Right ventricle myocardium superior (tissue), 1 donor: ENCODE data around the gene NUMB. TPM values are rescaled to one million over a fixed set of nuclear protein-coding genes. Genes with fewer than 3 reads are reported as not detected.

Experiments used
- ATAC-seq: fragments of 200-7000 bp; cut with Tn5 transposase; one replicate; pipeline ENCODE4 v1.9.1; 2020; ENCODE audit warnings: mild to moderate bottlenecking; ENCODE audit not compliant: poor library complexity
- DNase-seq: peaks from one replicate; pipeline ENCODE4 v3.0.0-alpha.2; 2020
- intact Hi-C: fragments of 100-400 bp; cut with DNase I; formaldehyde crosslinking; loops from one replicate; pipeline ENCODE4 v1.11.2; 2022
- total RNA-seq: library from RNA; stranded (reverse); fragmentation: NEBNext Ultra II Directional; extraction: Animal tissue kit (Norgen Biotek cat#: 25700); gene quantifications from one replicate; pipeline ENCODE4 v1.2.1, GENCODE V29; 2021
- donor health status: DM: no; HTN: yes; CAD: no; lungs with severe emphysema.

NUMB gene
- total RNA-seq, 1 donor from 2014 or later, result 37.2 TPM

DNA sequence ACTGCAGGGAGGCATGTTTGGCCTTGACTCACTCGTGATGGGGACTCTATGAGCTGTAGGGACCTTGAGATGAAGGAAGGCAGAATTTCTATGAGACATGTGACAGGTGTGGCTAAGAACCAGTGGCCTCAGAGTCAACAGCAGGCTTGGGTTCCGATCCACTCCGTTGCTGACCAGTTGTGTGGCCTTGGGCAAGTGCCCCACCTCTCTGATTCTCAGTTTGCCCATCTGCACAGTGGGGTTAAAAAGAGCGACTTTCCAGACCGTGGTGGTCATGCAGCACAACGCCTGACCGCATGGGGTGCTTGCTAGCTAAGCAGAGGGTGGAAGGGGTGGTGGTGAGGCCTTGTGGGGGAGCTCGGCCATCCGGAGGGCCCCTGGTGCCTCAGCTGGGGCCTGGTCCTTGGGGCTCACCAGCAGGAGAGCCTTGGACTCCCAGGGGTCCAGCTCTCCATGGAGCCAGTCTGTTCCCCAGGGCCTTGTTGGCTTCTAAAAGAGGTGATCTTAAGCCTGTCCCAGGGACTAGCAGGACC lies 202.6 kb downstream of the NUMB start:
- DNase-seq (no peak), ATAC-seq (no peak)
- intact Hi-C loops, result no loop called here

DNA sequence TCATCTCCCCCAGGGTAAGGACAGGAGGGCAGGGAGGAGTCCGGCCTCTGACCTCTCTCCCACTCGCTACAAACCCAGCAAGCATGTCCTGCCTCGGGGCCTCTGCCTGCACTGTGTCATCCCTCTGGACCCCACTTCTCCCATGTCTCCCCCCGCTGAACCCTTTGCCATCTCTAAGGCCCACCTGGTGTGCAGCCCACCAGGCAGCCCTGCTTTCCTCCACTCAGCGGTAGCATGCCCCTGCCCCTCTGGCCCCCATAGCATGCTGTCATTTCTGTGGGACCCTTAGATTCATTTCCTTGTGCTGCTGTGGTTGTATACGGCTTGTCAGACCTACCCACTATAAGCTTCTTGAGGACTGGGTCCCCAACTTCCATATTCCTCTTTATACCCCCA lies 203.3 kb downstream of the NUMB start:
- ATAC-seq (no peak), DNase-seq (no peak)

DNA sequence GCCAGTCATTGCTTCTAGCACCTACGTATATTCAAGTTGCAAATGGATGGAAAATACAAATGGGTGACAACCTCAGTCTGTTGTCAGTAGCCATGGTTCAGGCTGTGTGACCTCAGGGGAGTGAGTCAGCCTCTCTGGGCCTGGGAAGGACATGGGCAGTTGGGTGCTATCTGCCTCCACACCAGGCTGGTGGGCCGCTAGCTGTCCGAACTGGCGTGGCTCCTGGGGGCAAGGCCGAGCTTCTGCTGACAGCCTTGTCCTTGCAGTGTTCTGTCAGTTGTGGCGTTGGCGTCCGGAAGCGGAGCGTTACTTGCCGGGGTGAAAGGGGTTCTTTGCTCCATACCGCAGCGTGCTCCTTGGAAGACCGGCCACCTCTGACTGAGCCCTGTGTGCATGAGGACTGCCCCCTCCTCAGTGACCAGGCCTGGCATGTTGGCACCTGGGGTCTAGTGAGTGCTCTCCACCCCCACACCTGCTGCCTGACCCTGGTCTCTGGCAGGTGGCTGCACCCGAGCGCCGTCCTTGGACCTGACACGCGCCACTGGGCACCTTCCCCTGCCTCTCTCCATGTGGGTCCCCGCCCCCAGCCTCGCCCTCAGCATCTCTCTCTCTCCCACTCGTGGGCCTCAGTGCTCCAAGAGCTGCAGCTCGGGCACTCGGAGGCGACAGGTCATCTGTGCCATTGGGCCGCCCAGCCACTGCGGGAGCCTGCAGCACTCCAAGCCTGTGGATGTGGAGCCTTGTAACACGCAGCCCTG lies 203.9 kb downstream of the NUMB start:
- ATAC-seq, result no peak
- DNase-seq, result no peak
- intact Hi-C loops, result no loop called here

More for the DNA sequence above, 203.3 kb downstream of the NUMB start:
- intact Hi-C loops, result no loop called here

DNA sequence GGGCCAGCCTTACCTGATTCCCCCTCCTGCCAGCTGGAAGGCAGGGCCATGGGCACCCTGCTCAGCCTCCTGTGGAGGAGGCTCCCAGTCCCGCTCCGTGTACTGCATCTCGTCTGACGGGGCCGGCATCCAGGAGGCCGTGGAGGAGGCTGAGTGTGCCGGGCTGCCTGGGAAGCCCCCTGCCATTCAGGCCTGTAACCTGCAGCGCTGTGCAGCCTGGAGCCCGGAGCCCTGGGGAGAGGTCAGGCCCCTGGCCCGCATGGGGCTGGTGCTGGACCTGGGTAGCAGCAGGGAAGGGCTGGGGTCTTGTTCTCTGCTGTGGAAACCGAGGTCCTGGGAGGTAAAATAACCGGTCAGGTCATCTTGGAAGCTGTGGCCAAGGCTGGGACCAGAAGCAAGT lies 204.6 kb downstream of the NUMB start:
- ATAC-seq, result no peak
- no peak for DNase-seq
- intact Hi-C loops, result no loop called here

DNA sequence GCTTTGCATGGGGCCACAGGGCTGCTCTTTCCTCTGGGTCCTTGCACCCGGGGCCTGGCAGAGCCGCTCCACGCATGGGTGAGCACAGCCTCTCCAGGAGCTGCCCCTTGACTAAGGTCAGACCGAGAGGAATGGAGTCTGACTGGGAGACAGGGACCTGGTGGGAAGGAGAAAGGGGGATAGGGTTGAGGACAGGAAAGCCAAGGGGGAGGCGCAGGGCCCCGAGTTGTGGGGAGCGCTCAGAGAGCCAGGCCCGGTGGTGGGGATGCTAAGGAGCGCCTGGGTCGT lies 205.1 kb downstream of the NUMB start:
- DNase-seq (no peak), ATAC-seq (no peak)
- intact Hi-C loops, result no loop called here

DNA sequence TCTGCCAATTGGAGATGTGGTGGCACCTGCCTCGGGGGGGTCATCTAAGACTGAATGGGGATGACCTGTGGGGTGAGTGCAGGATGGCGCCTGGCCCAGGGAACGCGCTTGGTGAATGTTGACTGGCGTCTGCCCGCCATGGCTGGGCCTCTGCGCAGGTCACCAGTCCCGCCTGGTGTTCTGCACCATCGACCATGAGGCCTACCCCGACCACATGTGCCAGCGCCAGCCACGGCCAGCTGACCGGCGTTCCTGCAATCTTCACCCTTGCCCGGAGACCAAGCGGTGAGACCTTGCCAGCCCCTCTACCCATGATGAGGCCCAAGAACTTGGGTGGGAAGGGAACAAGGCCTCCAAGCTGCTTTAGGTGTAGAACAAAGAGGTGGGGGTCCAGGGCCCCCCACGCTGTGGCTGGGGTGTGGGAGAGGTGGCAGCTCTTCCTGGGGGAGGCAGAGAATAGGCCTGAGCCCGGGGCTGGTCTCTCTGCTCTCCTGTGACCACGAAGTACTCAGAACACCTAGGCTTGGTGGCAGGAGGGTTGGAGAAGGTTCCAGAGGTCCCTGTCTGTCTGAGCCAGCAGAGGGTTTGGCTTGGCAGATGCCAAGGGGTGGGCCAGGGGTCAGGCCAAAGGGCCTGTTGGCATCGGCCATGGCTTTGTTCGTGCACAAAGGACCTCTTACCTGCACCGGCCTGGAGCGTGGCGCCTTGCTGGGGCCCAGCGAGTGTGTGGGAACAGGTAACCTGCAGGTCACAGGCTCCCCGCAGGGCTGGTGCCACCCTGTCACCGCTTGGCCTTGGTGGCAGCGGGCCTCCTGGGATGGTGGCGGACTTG lies 205.6 kb downstream of the NUMB start:
- ATAC-seq (no peak), DNase-seq (no peak)
- intact Hi-C loops, result no loop called here

DNA sequence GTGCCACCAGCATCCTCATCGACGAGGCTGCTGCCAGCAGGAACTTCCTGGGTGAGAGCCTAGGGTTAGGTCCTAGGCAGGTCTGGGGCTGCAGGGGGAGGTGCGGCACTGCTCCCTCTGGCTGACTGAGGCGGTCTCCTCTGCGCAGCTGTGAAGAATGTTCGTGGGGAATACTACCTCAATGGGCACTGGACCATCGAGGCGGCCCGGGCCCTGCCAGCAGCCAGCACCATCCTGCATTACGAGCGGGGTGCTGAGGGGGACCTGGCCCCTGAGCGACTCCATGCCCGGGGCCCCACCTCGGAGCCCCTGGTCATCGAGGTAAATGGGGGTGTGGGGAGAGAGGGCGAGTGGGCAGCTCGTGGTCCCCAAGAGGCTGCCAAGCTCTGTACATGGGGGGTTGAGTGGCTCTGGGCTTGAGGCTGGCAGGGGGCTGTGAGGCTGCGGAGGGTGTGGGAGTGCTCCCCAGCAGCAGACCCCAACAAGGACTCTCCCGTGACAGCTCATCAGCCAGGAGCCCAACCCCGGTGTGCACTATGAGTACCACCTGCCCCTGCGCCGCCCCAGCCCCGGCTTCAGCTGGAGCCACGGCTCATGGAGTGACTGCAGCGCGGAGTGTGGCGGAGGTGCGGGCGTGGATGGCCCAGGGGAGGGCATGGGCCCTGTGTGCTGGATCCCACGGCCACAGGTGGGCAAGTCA lies 206.7 kb downstream of the NUMB start:
- ATAC-seq (no peak), DNase-seq (no peak)
- intact Hi-C loops, result no loop called here

DNA sequence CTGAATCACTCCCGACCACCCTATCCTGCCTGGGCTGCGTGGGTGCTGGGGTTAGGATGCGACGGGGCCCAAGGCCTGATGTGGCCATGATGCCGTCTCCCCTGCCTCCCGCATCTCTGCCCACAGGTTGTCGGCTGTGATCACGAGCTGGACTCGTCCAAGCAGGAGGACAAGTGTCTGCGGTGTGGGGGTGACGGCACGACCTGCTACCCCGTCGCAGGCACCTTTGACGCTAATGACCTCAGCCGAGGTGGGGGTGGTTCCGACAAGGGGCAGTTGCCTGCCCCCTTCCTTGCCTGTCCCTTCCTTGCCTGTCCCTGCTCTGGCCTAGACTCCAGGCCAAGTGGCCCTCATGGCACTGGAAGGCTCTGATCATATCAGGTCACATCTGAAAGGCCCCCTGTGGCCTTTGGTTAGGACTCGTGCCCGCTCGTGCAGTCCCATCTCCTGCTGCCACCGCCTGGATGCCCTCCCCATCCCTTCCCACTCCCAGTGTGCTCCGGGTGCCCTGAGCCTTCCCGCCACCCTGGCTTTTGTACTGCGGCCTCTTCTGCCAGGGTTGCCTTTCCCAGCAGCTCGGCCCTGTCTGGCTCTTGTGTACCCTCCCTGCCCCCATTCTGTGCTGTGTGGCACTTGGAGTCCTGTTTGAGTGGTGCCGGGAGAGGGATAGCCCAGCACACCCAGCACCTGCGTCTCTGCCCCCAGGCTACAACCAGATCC lies 207.4 kb downstream of the NUMB start:
- no peak for ATAC-seq
- DNase-seq, result no peak
- intact Hi-C loops, result no loop called here

DNA sequence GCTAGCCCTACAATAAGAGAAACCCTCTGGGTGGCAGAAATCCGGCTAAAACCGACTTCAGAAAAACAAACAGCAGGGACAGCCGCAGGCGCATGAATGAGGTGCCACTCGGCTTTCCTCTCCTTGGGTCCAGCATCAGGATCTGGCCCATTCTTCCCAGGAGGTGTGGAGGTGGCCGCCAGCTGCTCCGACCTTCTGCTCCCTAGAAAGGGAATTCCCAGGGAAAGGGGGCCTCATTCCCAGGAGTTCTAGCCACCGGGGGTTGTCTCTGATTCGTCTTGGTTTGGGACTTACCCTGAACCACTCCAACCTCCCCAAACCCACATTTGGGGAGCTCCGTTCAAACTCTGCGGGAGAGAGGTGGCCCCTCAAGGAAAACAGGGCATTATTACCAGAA lies 208.0 kb downstream of the NUMB start:
- intact Hi-C loops, result no loop called here
- ATAC-seq, result no peak
- no peak for DNase-seq

DNA sequence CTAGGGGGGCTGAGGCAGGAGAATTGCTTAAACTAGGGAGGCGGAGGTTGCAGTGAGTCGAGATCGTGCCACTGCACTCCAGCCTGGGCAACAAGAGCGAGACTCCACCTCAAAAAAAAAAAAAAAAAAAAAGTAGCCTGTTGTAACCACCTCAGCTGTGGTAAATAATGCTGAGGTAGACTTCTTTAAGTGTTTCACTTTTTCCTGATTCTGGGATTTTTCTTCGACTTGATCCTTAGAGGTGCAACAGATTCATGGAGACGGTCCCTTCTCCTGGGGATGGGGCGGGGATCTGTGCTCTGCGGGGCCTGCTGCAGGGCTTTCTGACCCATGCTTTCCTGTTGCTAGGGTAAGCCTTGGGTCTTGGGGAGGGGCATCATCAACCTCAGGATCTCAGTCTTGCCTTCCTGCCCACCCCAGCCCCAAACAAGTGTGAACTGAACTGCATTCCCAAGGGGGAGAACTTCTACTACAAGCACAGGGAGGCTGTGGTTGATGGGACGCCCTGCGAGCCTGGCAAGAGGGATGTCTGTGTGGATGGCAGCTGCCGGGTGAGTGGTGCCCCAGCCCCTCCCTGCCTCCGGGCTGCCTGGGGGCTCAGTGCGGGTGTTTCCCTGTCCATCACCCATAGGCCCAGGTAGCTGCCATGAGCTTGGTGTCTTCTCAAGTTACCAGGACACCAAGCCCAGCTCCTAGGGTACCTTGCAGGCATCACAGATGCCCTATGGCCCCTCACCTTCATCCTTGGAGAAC lies 208.6 kb downstream of the NUMB start:
- no peak for ATAC-seq
- DNase-seq, result no peak
- intact Hi-C loops, result no loop called here

DNA sequence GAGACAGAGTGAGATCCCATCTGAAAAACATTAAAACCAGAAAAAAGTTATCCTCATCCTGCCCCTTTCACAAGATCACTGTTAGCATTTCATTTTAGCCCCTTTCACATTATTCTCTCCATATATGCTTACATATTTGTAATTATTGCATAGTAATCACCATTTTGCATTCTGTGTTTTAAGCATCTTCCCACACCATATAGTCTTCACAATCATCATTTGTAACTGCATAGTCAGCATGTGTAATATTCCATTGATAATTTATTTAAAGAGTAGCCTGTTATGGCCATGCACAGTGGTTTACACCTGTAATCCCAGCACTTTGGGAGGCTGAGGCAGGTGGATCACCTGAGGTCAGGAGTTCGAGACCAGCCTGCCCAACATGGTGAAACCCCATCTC lies 209.2 kb downstream of the NUMB start:
- intact Hi-C loops, result no loop called here
- ATAC-seq (no peak), DNase-seq (no peak)

DNA sequence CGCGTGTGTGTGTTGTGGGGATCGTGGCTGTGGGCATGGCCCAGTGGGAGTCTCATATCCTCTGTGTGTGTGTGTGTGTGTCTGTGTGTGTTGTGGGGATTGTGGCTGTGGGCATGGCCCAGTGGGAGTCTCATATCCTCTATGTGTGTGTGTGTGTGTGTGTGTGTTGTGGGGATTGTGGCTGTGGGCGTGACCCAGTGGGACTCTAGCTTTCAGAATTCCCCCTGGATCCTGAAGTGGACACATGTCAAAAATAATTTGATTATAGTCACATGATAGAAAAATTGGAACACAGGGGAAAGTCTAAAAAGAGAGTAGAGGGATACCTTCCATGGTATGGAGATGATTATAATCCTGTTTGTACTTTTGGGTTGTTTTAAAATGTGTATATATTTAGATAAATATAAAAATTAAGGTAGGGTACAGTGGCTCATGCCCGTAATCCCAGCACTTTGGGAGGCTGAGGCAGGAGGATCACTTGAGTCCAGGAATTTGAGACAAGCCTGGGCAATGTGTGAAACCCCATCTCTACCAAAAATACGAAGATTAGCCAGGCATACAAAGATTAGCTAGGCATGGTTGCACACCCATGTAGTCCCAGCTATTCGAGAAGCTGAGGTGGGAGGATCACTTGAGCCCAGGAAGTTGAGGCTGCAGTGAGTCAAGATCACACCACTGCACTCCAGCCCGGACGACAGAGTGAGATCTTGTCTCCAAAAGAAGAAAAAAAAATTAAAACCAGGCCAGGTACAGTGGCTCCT lies 210.1 kb downstream of the NUMB start:
- intact Hi-C loops, result no loop called here
- ATAC-seq (no peak), DNase-seq (no peak)

DNA sequence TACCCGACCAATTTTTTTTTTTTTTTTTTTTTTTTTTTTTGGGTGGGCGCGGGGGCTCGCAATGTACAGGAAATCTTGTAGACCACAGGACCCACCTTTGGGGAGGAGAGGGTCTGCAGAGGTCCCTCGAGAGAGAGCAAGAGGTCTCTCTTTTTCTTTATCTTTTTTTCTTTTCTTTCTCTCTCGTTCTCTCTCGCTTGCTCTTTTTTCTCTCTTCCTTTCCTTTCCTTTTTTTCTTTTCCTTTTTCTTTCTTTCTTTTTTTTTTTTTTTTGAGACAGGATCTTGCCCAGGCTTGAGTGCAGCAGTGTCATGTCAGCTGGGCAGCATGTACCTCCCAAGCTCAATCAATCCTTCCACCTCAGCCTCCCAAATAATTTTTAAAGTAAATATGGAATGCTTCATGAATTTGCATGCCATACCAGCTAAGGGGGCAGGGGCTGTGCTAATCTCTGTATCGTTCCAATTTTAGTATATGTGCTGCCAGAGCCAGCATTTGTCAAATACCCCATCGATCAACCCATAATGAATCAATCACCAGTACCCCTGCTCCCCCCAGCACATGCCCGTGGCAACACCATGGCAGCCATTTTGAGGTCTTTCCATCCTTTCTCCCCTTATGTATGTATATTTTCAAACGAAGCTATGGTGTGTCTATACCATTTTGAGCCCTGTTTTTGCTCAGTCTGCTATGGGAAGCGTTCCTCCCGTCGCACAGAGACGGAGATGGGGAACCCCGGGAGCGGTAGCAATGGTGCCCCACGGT lies 211.8 kb downstream of the NUMB start:
- DNase-seq (no peak), ATAC-seq (no peak)
- intact Hi-C loops, result no loop called here

DNA sequence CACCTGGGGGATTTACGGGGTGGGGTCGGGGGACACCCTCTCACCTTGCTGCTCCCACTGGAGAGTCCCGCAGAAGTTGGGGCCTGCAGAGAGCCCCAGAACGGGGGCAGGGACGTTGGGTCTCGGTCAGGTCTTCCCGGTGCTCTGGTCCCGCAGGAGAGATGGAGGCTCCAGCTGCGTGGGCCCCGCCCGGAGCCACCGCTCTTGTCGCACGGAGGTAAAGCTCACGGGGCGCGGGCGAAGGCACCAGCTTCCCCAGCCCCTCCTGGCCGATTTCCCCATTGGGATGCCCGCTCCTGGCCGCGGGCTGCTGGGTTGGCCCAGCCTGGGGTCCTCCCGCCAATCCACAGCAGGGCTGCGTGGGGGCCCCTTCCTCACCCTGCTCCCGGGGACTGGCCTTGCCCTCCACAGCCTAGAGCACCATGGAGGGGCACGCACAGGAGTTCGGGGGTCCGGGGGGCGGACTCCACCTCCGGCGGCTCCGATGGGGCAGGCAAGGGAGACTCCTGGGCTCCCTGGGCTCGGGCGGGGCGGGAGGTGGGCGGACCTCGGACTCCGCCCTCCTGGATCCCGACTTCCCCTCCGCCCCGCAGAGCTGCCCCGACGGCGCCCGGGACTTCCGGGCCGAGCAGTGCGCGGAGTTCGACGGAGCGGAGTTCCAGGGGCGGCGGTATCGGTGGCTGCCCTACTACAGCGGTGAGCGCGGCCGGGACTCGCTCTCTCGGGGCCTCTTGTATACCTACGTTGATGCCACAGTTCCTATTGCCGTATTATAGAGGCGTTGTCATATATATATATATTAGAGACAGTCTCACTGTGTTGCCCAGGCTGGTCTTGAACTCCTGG lies 212.6 kb downstream of the NUMB start:
- ATAC-seq, result peak; percentile 85
- intact Hi-C loops, result no loop called here
- DNase-seq, result peak; percentile 76

DNA sequence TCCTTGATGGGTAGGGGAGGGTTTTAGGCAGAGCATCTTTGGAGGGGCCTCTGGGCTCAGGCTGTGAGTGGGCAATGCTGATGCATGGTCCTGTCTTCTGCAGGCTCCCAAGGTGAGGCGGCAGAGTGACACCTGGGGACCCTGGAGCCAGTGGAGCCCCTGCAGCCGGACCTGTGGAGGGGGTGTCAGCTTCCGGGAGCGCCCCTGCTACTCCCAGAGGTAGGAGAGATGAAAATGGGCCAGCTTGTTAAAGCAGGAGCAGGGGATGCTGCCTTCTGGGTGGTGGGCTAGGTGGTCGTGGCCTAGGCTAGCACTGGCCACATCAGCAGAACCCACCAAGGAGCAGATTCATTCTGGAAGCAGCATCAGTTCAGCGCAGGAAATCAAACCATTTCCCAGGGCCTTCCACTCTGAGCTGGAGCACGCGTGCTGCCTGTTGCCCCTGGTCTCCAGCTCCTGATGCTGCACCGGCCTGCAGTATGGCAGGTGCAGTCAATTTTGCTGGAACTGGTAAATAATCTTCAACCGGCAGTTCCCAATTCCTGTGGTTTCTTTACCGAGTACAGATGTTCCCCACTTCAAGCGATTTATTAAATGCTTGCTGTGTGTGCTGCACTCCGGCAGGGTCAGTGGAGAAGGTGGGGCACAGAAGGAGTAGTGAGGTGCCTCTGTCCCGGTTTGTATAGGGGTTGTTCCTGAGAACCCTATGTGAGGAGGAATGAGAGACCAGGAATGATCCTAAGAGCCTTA lies 213.6 kb downstream of the NUMB start:
- ATAC-seq, result no peak
- intact Hi-C loops, result no loop called here

More for the DNA sequence above, 213.6 kb downstream of the NUMB start:
- DNase-seq, result no peak
